Cardiac septum (tissue), 1 donor: ENCODE results near the gene DGKD. TPM values are rescaled to one million over a fixed set of nuclear protein-coding genes. Genes with fewer than 3 reads are reported as not detected.

Source experiments
- DNase-seq: peaks from one replicate; pipeline ENCODE4 v3.0.0-alpha.2; 2020; ENCODE audit warnings: low spot score
- intact Hi-C: fragments of 100-400 bp; cut with DNase I; formaldehyde crosslinking; loops from one replicate; pipeline ENCODE4 v1.14.0; 2022
- total RNA-seq: library from RNA; stranded (reverse); fragmentation: NEBNext Ultra II Directional; extraction: Animal tissue kit (Norgen Biotek cat#: 25700); gene quantifications from one replicate; pipeline ENCODE4 v1.2.1, GENCODE V29; 2021
- donor health status: DM: no; HTN: no; CAD: no.

Gene DGKD
- total RNA-seq, 1 donor from 2014 or later, result 100 TPM

- peak; percentile 38 for DNase-seq
Measured at GRCh38 chr2:233435436-233436190, 81.3 kb downstream of the DGKD start.

GRCh38 chr2:233436191-233436581 is 81.9 kb downstream of the DGKD start:
- intact Hi-C loops, result no loop called here
- peak; percentile 47 for DNase-seq

More at GRCh38 chr2:233435436-233436190, 81.3 kb downstream of the DGKD start:
- intact Hi-C loops, result no loop called here

- intact Hi-C loops, result no loop called here
Measured at GRCh38 chr2:233436691-233437438, 82.6 kb downstream of the DGKD start.

GRCh38 chr2:233437439-233437955 is 83.2 kb downstream of the DGKD start:
- intact Hi-C loops, result no loop called here
- peak; percentile 63 for DNase-seq

More at GRCh38 chr2:233436691-233437438, 82.6 kb downstream of the DGKD start:
- peak; percentile 76 for DNase-seq

GRCh38 chr2:233438573-233439147 is 84.4 kb downstream of the DGKD start:
- no peak for DNase-seq
- intact Hi-C loops, result no loop called here

- intact Hi-C loops, result no loop called here
- no peak for DNase-seq
Measured at GRCh38 chr2:233439191-233439590, 84.9 kb downstream of the DGKD start.

- intact Hi-C loops, result loop anchor here (10.0 kb wide), 1 partner anchor 156 kb away; no protein-coding TSS in a partner anchor
- DNase-seq, result no peak
Measured at GRCh38 chr2:233440314-233440713, 86.0 kb downstream of the DGKD start.

GRCh38 chr2:233440714-233441113 is 86.4 kb downstream of the DGKD start:
- peak; percentile 56 for DNase-seq
- intact Hi-C loops, result loop anchor here (10.0 kb wide), 1 partner anchor 156 kb away; no protein-coding TSS in a partner anchor

- intact Hi-C loops, result loop anchor here (2.0 to 10.0 kb wide), 2 partner anchors 87 to 157 kb away; partner anchors contain the start of gene DGKD
- peak; percentile 69 for DNase-seq
Measured at GRCh38 chr2:233441161-233442027, 87.1 kb downstream of the DGKD start.

GRCh38 chr2:233442028-233442310 is 87.7 kb downstream of the DGKD start:
- intact Hi-C loops, result loop anchor here (2.0 to 10.0 kb wide), 2 partner anchors 87 to 157 kb away; partner anchors contain the start of gene DGKD
- DNase-seq, result no peak

GRCh38 chr2:233443511-233444183 is 89.4 kb downstream of the DGKD start:
- peak; percentile 80 for DNase-seq
- intact Hi-C loops, result loop anchor here (1.0 to 10.0 kb wide), 3 partner anchors 39 to 159 kb away; partner anchors contain the start of gene DGKD

GRCh38 chr2:233444501-233444900 is 90.2 kb downstream of the DGKD start:
- intact Hi-C loops, result loop anchor here (10.0 kb wide), 1 partner anchor 160 kb away; no protein-coding TSS in a partner anchor
- DNase-seq, result no peak

GRCh38 chr2:233445152-233445830 is 91.0 kb downstream of the DGKD start:
- intact Hi-C loops, result loop anchor here (10.0 kb wide), 1 partner anchor 160 kb away; no protein-coding TSS in a partner anchor
- DNase-seq, result peak; percentile 58

- intact Hi-C loops, result loop anchor here (10.0 kb wide), 1 partner anchor 161 kb away; no protein-coding TSS in a partner anchor
- DNase-seq, result peak; percentile 33
Measured at GRCh38 chr2:233446121-233446520, 91.8 kb downstream of the DGKD start.

GRCh38 chr2:233446606-233447305 is 92.5 kb downstream of the DGKD start:
- peak; percentile 63 for DNase-seq

GRCh38 chr2:233447506-233448219 is 93.4 kb downstream of the DGKD start:
- peak; percentile 59 for DNase-seq
- intact Hi-C loops, result loop anchor here (10.0 kb wide), 1 partner anchor 163 kb away; no protein-coding TSS in a partner anchor

More at GRCh38 chr2:233446606-233447305, 92.5 kb downstream of the DGKD start:
- intact Hi-C loops, result loop anchor here (10.0 kb wide), 1 partner anchor 162 kb away; no protein-coding TSS in a partner anchor
